ENCODE measurements around the gene USH2A.

Gene USH2A

DNA sequence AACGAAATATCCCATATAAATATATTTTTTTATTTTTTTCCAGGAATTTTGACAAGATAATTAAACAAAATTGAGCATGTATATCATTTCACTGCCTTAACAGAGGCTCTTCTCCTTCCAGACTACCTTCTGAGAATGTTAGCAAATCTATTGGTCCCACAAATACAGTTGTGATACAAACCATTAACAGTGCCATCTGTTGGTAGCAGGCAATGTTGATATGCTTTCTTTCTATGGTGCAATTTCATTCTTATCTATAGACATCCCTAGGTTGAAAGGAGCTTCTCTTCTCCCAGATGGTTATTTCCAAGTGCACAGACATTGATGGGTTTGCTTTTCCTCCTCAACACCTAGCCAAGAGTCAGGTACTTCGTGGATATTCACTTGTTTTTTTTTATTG, 303.6 kb downstream of the USH2A start:
- DNase-seq: no peak

DNA sequence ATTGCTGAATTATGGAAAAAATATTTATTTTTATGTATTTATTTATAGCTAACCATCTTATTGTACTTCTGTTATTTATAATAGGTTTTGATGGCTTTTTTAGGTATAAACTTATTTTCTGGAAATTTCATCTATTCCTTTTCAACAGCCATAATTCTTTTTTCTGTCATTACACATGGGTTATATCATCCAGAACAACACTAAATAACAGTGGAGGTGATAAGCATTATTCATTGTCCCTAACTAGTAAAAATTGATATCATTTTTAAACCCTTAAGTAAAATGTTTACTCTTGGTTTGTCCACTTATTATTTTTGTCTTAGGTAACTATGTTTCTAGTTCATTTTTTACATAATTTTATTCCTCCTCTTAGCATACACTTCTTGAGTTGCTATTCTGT, 309.1 kb downstream of the USH2A start:
- DNase-seq: no peak

DNA sequence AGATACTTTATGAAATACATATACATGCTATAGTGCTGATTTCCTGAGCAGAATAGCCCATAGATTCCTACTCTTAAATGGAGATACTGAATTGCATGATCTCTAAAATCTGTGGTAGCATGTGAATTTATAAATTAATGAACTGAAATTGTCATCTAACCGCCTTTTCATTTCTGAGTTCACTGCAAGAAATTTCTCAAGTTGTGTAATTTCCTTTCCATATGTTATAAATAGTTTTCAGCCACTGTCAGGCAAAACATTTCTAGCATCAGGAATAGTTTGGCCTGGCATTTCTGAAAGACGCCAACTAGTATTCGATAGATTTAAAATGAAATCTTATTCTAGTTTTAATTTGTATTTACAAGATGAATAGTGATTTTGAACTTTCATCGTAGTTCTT, 310.1 kb downstream of the USH2A start:
- no peak for DNase-seq

GRCh38 chr1:216111842-216112241, 311.4 kb downstream of the USH2A start:
- no peak for DNase-seq

GRCh38 chr1:216095400-216095799, 327.8 kb downstream of the USH2A start:
- DNase-seq: no peak

DNA sequence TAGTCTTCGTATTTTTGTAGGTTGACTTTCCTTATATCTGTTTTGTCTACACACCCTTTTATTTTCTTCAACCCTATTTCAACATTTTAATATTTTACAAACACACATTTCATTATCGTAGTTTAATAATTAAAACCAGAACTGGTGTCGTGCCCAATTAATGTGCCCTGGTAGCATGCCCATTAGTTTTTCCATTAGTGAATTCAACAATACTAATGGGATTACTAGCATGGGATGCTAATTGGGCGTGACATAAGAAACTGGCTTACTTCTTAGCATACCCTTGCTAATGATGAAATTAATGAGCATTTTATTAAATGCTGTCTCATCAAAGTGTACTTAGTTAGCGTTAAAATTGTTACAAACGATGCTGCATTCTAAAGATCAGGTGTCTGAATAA, 332.7 kb downstream of the USH2A start:
- DNase-seq: no peak

- no peak for DNase-seq
Measured at GRCh38 chr1:216086678-216087077, 336.6 kb downstream of the USH2A start.

GRCh38 chr1:216081445-216081844, 341.8 kb downstream of the USH2A start:
- no peak for DNase-seq

DNA sequence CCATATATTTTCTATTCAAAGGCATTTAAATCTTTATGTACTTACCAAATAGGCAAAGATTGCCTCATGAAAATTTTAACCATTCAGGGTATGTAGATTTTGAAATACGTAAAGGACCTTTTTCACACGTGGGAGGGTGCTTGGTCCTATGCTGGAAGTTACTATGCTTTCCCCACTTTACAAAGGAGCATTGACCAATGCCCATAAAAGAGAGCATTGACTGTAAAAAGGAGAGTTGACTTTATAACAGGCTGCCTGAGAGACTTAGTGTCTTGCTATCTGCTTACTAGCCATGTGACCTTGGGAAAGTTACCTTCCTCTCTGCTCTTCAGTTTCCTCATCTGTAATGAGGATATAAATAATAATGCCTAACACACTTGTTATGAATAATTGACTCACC, 346.5 kb downstream of the USH2A start:
- no peak for DNase-seq

DNA sequence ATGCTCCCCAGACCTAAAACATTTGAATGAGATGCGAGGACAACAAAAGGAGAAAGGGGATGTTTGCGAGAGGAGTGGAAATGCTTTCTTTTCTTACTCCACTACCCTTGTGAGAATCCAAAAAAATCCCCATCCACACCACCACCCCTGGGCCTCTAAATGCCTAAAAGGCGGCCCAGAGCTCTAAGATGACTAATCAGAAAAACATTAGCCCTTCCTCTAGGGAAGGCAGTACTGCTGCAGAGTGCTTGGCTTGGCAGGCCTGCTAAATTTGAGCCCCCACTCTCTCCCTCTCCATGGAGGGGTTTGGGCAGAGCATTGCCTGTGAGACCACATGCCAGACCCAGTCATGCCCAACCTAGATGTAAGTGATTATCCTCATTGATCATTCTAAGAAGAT, 347.9 kb downstream of the USH2A start:
- no peak for DNase-seq

GRCh38 chr1:216073793-216074595, 349.3 kb downstream of the USH2A start:
- no peak for DNase-seq

- DNase-seq: no peak
Measured at GRCh38 chr1:216071262-216071661, 352.0 kb downstream of the USH2A start.

DNA sequence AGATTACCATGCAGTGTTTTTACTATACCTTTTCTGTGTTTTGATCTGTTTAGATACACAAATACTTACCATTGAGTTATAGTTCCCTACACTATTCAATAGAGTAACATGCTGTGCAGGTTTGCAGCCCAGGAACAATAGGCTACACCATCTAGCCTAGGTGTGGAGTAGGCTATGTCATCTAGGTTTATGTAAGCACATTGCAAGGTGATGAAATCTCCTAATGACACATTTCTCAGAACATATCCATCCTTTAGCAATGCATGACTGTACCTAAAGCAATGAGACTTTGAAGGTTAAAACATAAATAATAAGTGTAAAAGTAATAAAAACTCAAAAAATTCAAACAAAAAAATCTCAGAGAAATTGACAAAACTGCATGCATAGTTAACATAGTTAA, 358.6 kb downstream of the USH2A start:
- DNase-seq: no peak

- DNase-seq: no peak
Measured at GRCh38 chr1:216057947-216058346, 365.3 kb downstream of the USH2A start.

- DNase-seq: no peak
Measured at GRCh38 chr1:216057063-216057462, 366.2 kb downstream of the USH2A start.

DNA sequence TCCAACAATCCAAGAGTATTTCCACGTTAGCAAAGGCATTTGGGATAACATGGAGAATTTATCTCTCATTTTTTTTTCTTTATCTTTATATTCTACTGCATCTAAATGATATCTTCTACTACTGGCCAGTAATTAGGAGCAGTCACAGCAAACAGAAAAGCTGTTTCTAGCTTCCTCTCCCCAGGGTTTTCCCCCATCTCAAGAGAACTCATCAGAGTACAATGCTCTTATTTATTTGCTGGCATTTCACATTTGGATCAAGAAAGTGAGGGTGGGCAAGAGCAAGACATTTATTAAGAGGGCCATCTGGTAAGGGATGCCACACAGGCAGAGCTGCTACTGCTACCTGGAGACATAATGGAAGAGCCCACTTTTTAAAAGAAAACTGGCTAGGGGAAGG, 368.2 kb downstream of the USH2A start:
- no peak for DNase-seq

GRCh38 chr1:216054600-216054999, 368.6 kb downstream of the USH2A start:
- DNase-seq: no peak

GRCh38 chr1:216051071-216051470, 372.2 kb downstream of the USH2A start:
- DNase-seq: no peak

DNA sequence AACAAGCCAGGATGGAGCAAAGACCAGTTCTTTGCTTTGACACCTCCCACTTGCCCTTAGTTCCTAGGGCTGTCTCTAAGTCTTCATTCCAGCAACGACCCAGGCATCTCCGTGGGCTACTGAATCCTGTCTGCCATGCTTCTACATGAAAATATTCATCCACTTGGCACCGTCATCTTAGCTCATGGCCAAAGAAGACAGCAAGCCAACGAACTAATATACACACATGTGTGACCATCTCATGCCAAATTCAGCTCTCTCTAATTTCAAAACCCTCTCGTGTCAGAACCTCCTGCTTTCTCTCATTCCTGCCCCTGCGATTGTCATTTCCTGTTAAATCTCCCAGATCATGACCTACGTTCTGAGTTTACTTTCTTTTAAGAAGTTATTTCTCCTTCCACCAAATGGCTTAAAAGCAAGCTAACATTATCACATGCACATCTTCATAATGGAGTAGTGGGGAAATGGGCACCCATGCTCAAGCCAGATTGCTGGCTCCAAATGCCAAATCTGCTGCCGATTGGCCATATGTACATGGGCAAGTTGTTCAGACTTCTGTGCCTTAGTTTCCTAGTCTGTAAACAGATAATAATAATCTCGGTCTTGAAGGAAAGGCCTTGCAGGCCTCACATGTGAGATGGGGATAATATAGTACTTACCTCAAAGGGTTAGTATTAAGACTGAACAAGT, 373.4 kb downstream of the USH2A start:
- DNase-seq: no peak

GRCh38 chr1:216047811-216048572, 375.3 kb downstream of the USH2A start:
- no peak for DNase-seq

GRCh38 chr1:216046336-216046735, 376.9 kb downstream of the USH2A start:
- no peak for DNase-seq

DNA sequence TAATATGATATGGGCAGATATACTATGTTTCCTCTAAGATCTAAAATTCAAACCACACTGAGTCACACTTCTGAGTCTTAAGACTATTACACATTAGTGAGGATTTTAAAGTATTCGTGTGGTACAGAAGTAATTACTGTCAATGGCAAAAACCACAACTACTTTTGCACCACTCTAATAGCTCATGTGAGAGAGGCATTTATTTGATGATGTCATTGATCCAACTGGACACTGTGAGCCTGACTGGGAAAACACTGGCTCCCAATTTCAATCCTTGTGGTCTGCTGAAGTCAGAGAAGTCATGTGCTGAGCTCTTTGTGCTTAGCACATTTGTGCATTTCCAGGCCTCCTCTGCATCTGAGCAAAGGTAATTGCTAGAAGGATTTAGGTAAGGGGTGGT, 377.8 kb downstream of the USH2A start:
- DNase-seq: no peak

DNA sequence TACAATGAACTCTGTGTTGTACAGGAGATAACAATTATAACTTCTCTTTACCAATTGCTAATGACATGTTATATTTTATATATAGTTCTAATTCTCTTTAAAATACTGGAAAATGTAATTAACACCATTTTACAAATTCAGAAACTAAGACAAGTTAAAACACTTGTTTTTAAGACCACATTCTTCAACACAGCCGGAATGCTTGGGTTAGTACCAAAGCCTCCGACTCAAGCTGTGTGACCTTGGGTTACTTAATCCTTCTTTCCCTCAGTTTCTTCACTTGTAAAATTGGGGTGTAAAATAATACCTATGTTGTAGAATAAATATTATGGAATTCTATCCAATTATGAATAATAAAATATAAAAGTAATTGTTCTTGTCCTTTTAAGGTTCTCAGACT, 378.7 kb downstream of the USH2A start:
- DNase-seq: no peak

DNA sequence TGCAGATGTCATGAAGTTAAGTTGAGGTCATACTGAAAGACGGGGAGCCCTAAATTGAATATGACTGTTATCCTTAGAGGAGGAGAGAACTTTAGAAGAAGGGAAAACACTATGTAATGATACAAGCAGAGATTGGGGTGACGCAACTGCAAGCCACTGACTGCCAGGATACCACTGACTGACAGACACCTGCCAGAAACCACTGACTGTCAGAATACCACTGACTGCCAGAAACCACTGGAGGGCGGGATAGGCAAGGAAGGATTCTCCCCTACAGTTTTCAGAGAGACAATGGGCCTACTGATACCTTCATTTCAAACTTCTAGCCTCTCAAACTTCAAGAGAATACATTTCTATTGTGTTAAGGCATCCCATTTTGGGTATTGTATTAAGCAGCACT, 388.7 kb downstream of the USH2A start:
- DNase-seq: no peak
